ENCODE data around the gene CAMKK2. TPM values are rescaled to one million over a fixed set of nuclear protein-coding genes. Genes with fewer than 3 reads are reported as not detected.

The CAMKK2 gene
- total and polyA plus RNA-seq, 8 donors = 36.4 to 47.8 (median 44.4) TPM

DNA sequence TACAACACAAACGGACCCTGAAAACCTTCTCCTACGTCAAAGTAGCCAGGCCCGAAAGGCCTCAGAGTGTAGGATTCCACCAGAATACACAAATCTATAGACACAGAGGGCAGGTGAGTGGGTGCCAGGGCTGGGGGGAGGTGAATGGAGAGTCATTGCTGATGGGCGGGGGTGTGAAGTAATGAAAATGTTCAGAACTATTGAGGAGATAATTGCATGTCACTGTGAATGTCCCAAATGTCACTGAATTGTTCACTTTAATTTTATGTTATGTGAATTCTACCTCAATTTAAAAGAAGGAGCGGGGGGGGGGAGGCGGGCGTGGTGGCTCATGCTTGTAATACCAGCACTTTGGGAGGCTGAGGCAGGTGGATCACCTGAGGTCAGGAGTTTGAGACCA, 50.6 kb downstream of the CAMKK2 start:
- intact Hi-C loops (cut with DNase I) = no loop called here
- Histone ChIP-seq H3K27me3 (no peaks in the 10 kb centered on the region), H3K4me1 (peaks cover under 1 to 8% of the 10 kb centered on the region in 2 donors), H3K4me3 (no peak overlapping the region), H3K27ac (no peak overlapping the region), H3K9me3 (no peaks in the 10 kb centered on the region), H3K36me3 (peaks cover 0 to 93% of the 10 kb centered on the region in 2 donors)
- TF ChIP-seq CTCF (IDR thresholded peaks at IDR 0.05) = no peak
- DNase-seq (no peak), ATAC-seq (no peak)

DNA sequence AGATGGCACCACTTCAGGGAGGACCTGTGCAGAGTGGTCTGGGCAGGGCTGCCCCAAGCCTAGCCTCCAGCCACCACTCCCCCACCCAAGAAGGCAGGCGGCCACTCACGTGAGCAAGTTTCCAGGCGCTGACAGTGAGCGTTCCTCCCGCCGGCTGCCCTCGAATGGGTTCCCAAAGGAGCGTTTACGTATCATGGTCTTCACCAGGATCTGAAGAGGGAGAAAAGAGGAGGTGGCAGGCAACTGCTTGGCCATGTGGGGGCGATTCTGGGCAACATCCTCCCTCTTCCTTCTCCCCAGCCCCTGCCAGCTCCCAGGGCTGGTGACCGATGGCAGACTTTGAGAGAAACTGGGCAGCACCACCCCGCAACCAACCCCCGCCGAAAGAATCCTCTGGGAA, 51.5 kb downstream of the CAMKK2 start:
- intact Hi-C loops (cut with DNase I) = no loop called here
- Histone ChIP-seq H3K4me1 (peaks cover 2 to 18% of the 10 kb centered on the region in 2 donors), H3K9me3 (no peaks in the 10 kb centered on the region), H3K27ac (no peak overlapping the region), H3K36me3 (peaks cover 0 to 89% of the 10 kb centered on the region in 2 donors), H3K4me3 (no peak overlapping the region), H3K27me3 (no peaks in the 10 kb centered on the region)
- DNase-seq (peak in 1 of 4 donors; percentile 61), ATAC-seq (no peak)
- no peak for TF ChIP-seq CTCF (IDR thresholded peaks at IDR 0.05)

DNA sequence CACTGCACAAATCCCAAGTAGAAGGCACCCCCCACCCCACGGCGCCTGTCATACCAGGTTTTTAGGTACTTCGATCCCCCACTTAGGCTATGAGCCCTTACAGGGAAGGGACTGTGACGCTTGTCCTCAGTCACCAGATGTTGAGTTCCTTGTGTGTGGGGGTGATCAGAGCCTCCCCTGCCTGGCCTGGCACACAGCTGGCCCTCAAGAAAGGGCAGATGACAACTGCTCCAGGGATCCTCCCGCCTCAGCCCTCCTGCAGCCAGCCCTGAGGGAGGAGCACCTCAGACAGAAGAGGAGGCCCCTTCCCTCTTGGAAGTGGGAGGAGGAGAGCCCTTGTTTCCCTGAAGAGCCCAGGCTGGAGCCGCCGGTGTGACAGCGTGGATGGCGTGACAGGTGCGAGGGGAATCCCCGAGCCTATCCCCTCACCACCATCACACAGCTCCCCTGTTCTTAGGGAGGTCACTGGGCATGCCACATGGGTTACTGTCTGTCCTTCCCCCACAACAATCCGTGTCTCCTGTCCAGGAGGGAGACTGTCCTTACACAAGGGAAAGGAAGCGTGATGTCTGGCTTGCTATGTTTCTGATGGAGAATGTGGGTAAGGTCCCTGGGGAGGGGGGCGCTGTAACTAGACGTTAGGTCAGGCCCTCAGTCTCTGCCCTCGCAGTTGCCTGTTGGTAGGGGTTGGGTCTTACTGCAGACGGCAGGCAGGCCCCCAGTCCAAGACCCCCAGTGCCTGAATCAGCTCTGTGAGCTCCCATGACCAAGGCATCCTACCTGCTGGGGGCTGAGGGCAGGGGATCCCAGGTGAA, 55.1 kb downstream of the CAMKK2 start:
- no peaks in the 10 kb centered on the region for H3K27me3 ChIP-seq
- ATAC-seq (no peak), DNase-seq (peak in 2 of 4 donors; percentile 11 to 54)
- intact Hi-C loops (cut with DNase I) = no loop called here
- peak overlapping the region in 1 of 2 donors; percentile 1 for H3K4me3 ChIP-seq
- TF ChIP-seq CTCF (IDR thresholded peaks at IDR 0.05) = no peak
- peak overlapping the region in 1 of 2 donors; percentile 80 for H3K27ac ChIP-seq
- no peaks in the 10 kb centered on the region for H3K9me3 ChIP-seq
- peaks cover 2 to 44% of the 10 kb centered on the region in 2 donors for H3K4me1 ChIP-seq
- H3K36me3 ChIP-seq = peaks cover 0 to 77% of the 10 kb centered on the region in 2 donors

GRCh38 chr12:121240484-121241101, 55.9 kb downstream of the CAMKK2 start:
- peak in 3 of 4 donors; percentile 57 to 93 (median 69) for DNase-seq
- Histone ChIP-seq H3K4me3 (peak overlapping the region in 1 of 2 donors; percentile 1), H3K9me3 (no peaks in the 10 kb centered on the region), H3K36me3 (peaks cover 0 to 77% of the 10 kb centered on the region in 2 donors), H3K27ac (peak overlapping the region in 1 of 2 donors; percentile 80), H3K4me1 (peaks cover 2 to 44% of the 10 kb centered on the region in 2 donors), H3K27me3 (no peaks in the 10 kb centered on the region)
- no peak for TF ChIP-seq CTCF (IDR thresholded peaks at IDR 0.05)
- ATAC-seq = peak; percentile 54
- intact Hi-C loops (cut with DNase I) = no loop called here

DNA sequence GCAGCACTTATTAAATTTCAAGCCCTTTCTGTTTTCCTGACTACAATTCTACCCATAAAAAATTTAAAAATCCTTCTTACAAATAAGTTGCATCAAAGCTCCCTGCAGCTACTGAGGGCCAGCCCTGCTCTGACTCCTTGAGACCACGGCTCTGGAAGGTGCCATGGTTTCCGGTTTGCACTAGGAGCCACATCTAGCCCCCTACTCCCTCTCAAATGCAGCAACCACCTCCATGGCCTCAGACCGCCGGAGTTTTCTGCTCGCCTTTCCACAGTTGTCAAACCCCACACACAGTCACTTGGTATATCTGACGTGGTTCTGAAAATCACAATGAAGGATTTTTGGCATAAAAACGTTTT, 56.5 kb downstream of the CAMKK2 start:
- peaks cover 0 to 77% of the 10 kb centered on the region in 2 donors for H3K36me3 ChIP-seq

More for the DNA sequence above, 56.5 kb downstream of the CAMKK2 start:
- Histone ChIP-seq H3K27ac (peak overlapping the region in 1 of 2 donors; percentile 80), H3K4me1 (peaks cover 2 to 44% of the 10 kb centered on the region in 2 donors), H3K4me3 (no peak overlapping the region), H3K27me3 (no peaks in the 10 kb centered on the region), H3K9me3 (no peaks in the 10 kb centered on the region)
- intact Hi-C loops (cut with DNase I) = no loop called here
- DNase-seq (peak in 1 of 4 donors; percentile 44), ATAC-seq (no peak)
- TF ChIP-seq CTCF (IDR thresholded peaks at IDR 0.05) = no peak

Data from left lung (tissue), 10 donors.